ENCODE measurements around the gene SLC50A1.
A peak's percentile ranks its signal among the peaks of the same experiment; 100 is the strongest.

GRCh38 chr1:155086128-155086741 is 49.4 kb upstream of the SLC50A1 start:
- no peak for TF ChIP-seq POLR2A (IDR thresholded peaks at IDR 0.05; ENCODE audit: low read length)
- TF ChIP-seq CTCF (IDR thresholded peaks at IDR 0.05), result peak; percentile 90
- no peak for TF ChIP-seq HOXA7 (CRISPR knock-in tag; IDR thresholded peaks at IDR 0.05)
- peak; percentile 60; the same call in 1 of the 2 replicates for TF ChIP-seq MAX (IDR thresholded peaks at IDR 0.05)
- no peak for TF ChIP-seq HMGXB4 (CRISPR knock-in tag; IDR thresholded peaks at IDR 0.05; ENCODE audit: borderline replicate concordance)
- TF ChIP-seq ZSCAN20 (CRISPR knock-in tag; IDR thresholded peaks at IDR 0.05), result no peak
- no peak for TF ChIP-seq EP300 (IDR thresholded peaks at IDR 0.05)

Data from A549 (cell line).